D721Med (cell line): ENCODE data around the gene GSC.

Experiments used
- DNase-seq: peaks from one replicate; pipeline ENCODE4 v3.0.0; 2011; ENCODE audit warnings: low spot score; ENCODE audit not compliant: insufficient read length
- FAIRE-seq: peaks from 2 replicates; lab custom pipeline; 2011; peaks lifted over from hg19 to GRCh38; lab: Jason Lieb, UNC
- CTCF ChIP-seq: IDR thresholded peaks from 2 replicates; pipeline ENCODE4 v1.5.1; 2012; ENCODE audit warnings: mild to moderate bottlenecking, control low read depth; ENCODE audit not compliant: insufficient read depth; ENCODE audit errors: missing control alignments

GSC gene

DNA sequence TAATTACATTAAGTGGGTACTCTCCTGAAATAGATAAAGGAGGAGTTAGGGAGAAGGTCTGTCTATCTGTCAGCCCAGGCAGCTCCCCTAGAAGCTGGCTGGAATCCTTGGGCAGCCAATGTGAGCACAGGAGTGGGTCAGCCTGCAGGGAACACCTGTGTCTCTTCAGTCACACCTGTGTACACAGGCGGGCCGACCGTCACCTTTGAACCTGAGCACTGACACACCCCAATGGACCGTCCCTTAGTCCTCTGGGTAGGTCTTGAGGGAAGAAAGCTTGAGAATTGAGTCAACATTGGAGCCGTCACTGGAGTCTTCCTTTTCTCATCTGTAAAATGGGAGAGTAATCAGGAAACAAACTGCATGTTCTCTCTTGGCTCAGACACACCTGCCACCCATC lies 9.8 kb upstream of the GSC start:
- no peak for TF ChIP-seq CTCF
- DNase-seq (no peak), FAIRE-seq (no peak)

DNA sequence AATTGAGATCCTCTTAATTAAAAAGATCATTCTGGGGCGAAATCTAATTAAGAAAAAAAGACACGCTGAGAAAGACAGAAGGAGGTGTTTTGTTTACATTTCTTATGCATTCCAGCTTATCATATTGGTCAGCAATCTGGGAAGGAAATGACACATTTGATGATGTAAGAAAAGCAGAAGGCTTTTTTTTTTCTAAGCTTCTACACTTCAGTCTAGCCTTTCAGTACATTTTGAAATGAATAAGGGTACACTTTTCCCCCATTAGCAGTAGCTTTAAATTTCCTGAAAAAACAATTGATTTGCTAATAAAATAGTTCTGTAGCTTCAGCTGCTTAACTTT lies 5.9 kb upstream of the GSC start:
- FAIRE-seq (no peak), DNase-seq (no peak)
- TF ChIP-seq CTCF: no peak

- no peak for TF ChIP-seq CTCF
- FAIRE-seq (no peak), DNase-seq (no peak)
These were observed 5.4 kb upstream of the GSC start for GRCh38 chr14:94775091-94775870.

GRCh38 chr14:94774344-94775090 lies 4.6 kb upstream of the GSC start:
- DNase-seq: no peak
- no peak for FAIRE-seq
- TF ChIP-seq CTCF: no peak

GRCh38 chr14:94773655-94774343 lies 3.9 kb upstream of the GSC start:
- FAIRE-seq (no peak), DNase-seq (no peak)
- no peak for TF ChIP-seq CTCF

DNA sequence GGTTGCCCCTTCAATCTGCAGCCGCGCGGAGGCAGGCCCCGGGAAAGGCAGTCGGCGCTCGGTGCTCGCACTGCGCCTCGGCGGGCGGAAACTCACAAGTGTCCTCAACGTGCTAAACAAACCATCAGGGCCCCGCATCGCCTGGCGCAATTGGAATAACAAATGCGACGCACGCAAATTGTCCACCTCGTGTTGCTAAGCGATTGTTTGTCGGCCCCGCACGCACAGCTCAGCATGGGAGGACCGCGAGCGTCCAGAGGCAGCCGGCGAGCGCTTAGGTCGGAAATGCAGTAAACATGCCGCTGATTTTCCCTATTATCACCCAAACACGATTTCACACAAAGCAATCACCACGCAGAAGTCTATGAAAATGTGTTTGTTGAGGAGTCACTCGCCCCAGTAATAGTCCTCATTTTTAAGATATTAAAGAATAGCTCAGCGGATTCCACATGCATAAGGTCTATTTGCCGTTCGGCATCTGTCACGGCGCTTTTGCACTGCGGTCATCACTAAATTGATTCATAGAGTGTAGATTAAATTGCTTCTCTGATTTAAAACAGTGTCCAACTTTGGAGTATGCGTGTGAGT lies 3.2 kb upstream of the GSC start:
- TF ChIP-seq CTCF: no peak
- FAIRE-seq (no peak), DNase-seq (no peak)
